HL-60 (cell line): ENCODE data around the gene CNST.

Experiments used
- POLR2AphosphoS5 ChIP-seq: IDR thresholded peaks from 2 replicates; pipeline ENCODE4 v1.6.1; 2012; ENCODE audit warnings: low read depth
- TF ChIP-seq, protein P1 (sequence below): IDR thresholded peaks from one replicate; pipeline ENCODE4 v1.5.1; 2011; ENCODE audit warnings: low read length, control low read depth, inconsistent platforms; ENCODE audit not compliant: insufficient read depth

DNA sequence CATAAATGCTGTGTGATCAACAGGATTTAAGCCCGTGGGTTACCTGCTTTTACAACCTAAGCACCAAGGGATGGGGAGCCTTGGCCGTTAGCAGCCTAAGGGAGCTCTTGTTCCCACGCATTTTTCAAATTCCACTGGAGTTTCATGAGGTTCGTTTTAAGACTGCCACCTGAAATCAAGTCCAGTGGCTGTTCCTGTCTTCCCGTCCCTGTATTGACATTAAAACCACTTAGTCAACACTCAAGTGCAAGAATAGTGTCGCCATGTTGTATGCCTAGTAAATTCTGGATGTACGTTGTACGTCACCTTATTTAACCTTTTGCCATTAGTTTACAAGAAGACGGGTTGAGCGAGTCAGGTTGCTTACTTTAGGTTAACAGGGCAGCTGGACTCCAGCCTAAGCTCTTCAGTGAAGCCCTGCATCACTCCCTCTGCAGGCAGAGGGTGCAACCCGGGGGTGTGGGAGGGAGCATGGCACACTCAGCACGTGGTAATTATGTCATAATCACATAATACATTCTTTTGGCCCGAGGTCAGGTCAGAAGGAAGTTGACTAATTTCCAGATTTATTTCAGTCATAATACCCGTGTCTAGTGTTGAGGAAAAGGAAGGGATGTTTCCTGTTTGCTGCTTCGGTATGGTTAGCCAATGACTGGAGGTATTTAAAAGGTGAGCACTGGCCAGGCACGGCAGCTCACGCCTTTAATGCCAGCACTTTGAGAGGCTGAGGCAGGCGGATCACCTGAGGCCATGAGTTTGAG lies 42.5 kb downstream of the CNST start:
- TF ChIP-seq, protein P1, sequence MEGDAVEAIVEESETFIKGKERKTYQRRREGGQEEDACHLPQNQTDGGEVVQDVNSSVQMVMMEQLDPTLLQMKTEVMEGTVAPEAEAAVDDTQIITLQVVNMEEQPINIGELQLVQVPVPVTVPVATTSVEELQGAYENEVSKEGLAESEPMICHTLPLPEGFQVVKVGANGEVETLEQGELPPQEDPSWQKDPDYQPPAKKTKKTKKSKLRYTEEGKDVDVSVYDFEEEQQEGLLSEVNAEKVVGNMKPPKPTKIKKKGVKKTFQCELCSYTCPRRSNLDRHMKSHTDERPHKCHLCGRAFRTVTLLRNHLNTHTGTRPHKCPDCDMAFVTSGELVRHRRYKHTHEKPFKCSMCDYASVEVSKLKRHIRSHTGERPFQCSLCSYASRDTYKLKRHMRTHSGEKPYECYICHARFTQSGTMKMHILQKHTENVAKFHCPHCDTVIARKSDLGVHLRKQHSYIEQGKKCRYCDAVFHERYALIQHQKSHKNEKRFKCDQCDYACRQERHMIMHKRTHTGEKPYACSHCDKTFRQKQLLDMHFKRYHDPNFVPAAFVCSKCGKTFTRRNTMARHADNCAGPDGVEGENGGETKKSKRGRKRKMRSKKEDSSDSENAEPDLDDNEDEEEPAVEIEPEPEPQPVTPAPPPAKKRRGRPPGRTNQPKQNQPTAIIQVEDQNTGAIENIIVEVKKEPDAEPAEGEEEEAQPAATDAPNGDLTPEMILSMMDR: no peak
- TF ChIP-seq POLR2AphosphoS5: 0 out of 2 replicates have a peak, but pooled peaks have one; percentile 22
